ENCODE results near the gene NOX3. TPM values are rescaled to one million over a fixed set of nuclear protein-coding genes. Genes with fewer than 3 reads are reported as not detected.

Gene NOX3
- polyA plus RNA-seq, 1 donor from 2014 or later = 0.11 TPM

DNA sequence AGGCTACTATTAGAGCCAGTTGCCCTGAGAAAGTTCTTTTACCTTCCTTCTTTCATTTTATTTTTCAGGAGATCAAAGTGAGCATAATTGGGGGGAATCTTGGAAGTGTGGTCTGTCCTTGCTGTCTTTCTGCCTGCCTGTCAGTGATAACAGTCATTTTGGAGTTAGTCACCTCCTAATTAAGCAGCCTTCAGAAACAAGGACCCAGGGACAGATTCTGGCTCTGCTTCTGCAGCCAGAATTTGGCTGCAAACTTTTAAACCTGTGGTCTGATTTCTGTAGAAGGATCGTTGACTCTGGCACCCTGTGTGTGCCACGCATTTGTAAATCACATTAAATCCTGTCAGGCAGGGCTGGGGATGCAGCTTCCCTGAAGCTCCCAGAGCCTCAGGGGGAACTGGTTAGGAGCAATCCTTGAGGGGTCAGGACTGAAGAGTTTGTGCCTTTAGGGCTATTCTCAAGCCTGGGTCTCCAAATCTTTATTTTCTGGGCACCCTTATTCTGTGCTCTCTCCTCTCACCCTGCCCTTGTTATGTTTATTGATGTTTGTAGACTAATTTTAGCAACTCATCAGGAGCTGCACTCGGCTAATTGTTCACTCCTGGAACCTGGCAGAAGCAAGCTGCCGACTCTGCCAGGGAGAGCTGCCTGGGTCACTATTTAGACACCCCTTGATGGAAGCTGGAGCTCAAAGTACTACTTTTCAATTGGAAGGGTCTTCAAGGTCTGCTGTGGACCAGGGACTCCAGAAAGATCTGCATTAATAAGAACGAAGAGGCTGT is 6.8 kb downstream of the NOX3 start:
- no peaks in the 10 kb centered on the region for H4K20me1 ChIP-seq (ENCODE audit: insufficient read depth)
- H3K4me3 ChIP-seq (ENCODE audit: low read length) = no peak overlapping the region
- TF ChIP-seq, protein P1, sequence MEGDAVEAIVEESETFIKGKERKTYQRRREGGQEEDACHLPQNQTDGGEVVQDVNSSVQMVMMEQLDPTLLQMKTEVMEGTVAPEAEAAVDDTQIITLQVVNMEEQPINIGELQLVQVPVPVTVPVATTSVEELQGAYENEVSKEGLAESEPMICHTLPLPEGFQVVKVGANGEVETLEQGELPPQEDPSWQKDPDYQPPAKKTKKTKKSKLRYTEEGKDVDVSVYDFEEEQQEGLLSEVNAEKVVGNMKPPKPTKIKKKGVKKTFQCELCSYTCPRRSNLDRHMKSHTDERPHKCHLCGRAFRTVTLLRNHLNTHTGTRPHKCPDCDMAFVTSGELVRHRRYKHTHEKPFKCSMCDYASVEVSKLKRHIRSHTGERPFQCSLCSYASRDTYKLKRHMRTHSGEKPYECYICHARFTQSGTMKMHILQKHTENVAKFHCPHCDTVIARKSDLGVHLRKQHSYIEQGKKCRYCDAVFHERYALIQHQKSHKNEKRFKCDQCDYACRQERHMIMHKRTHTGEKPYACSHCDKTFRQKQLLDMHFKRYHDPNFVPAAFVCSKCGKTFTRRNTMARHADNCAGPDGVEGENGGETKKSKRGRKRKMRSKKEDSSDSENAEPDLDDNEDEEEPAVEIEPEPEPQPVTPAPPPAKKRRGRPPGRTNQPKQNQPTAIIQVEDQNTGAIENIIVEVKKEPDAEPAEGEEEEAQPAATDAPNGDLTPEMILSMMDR (IDR thresholded peaks at IDR 0.05; ENCODE audit: poor library complexity, severe bottlenecking) = no peak
- no peak for TF ChIP-seq EZH2 (IDR thresholded peaks at IDR 0.05; ENCODE audit: borderline replicate concordance, insufficient read depth, low read length, poor library complexity, severe bottlenecking)
- no peak for TF ChIP-seq SMC3 (conservative IDR thresholded peaks at IDR 0.05; ENCODE audit: poor library complexity)
- no peak for TF ChIP-seq POLR2AphosphoS5 (IDR thresholded peaks at IDR 0.05)
- no peaks in the 10 kb centered on the region for H3K9me3 ChIP-seq (ENCODE audit: low read length)
- H2AFZ ChIP-seq (ENCODE audit: low read depth, low read length) = no peak overlapping the region
- no peak overlapping the region for H3K27ac ChIP-seq (ENCODE audit: low read length)
- no peaks in the 10 kb centered on the region for H3K27me3 ChIP-seq (ENCODE audit: insufficient read depth, low read depth, low read length)
- no peak overlapping the region for H3K9ac ChIP-seq (ENCODE audit: low read length)
- H3K79me2 ChIP-seq (replicated peaks; ENCODE audit: insufficient read depth, low read length) = no peaks in the 10 kb centered on the region
- H3K4me2 ChIP-seq (ENCODE audit: low read length) = no peak overlapping the region
- no peaks in the 10 kb centered on the region for H3K36me3 ChIP-seq (ENCODE audit: insufficient read depth, low read length)
- H3F3A ChIP-seq (ENCODE audit: insufficient read depth, low read length, poor library complexity, severe bottlenecking) = no peaks in the 10 kb centered on the region
- H3K9me2 ChIP-seq (ENCODE audit: insufficient read depth, low read length) = no peaks in the 10 kb centered on the region

DNA sequence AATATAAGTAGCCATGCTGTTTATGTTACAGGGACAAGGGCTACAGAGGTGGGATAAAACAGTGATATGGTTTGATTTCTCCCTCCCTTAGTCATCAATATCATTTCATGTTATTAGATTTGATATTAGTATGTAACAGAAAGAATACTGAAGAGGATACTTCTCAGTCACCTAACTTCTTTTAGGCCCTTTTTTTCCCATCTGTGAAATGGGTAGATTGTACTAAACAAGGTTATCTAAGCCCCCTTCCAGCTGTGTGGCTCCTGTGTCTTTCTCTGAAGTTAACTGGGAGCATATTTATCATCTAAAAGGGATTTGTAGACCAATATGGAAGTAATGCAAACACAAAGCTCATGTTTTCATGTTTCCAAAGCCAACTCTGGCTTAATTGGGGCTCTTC is 7.7 kb downstream of the NOX3 start:
- H3K4me2 ChIP-seq (ENCODE audit: low read length) = no peak overlapping the region
- H4K20me1 ChIP-seq (ENCODE audit: insufficient read depth) = no peaks in the 10 kb centered on the region
- H3K4me3 ChIP-seq (ENCODE audit: low read length) = no peak overlapping the region
- H3K9ac ChIP-seq (ENCODE audit: low read length) = no peak overlapping the region
- no peaks in the 10 kb centered on the region for H3K79me2 ChIP-seq (replicated peaks; ENCODE audit: insufficient read depth, low read length)
- H3K9me3 ChIP-seq (ENCODE audit: low read length) = no peaks in the 10 kb centered on the region
- H2AFZ ChIP-seq (ENCODE audit: low read depth, low read length) = no peak overlapping the region
- H3K27ac ChIP-seq (ENCODE audit: low read length) = no peak overlapping the region
- no peaks in the 10 kb centered on the region for H3K36me3 ChIP-seq (ENCODE audit: insufficient read depth, low read length)
- TF ChIP-seq POLR2AphosphoS5 (IDR thresholded peaks at IDR 0.05) (no peak), EP300 (conservative IDR thresholded peaks at IDR 0.05; ENCODE audit: poor library complexity, severe bottlenecking) (no peak), MXI1 (conservative IDR thresholded peaks at IDR 0.05; ENCODE audit: poor library complexity, severe bottlenecking) (no peak), EZH2 (IDR thresholded peaks at IDR 0.05; ENCODE audit: borderline replicate concordance, insufficient read depth, low read length, poor library complexity, severe bottlenecking) (no peak), RAD21 (conservative IDR thresholded peaks at IDR 0.05) (no peak), TAF1 (IDR thresholded peaks at IDR 0.05; ENCODE audit: low read depth) (no peak), SMC3 (conservative IDR thresholded peaks at IDR 0.05; ENCODE audit: poor library complexity) (no peak)
- TF ChIP-seq, protein P2, sequence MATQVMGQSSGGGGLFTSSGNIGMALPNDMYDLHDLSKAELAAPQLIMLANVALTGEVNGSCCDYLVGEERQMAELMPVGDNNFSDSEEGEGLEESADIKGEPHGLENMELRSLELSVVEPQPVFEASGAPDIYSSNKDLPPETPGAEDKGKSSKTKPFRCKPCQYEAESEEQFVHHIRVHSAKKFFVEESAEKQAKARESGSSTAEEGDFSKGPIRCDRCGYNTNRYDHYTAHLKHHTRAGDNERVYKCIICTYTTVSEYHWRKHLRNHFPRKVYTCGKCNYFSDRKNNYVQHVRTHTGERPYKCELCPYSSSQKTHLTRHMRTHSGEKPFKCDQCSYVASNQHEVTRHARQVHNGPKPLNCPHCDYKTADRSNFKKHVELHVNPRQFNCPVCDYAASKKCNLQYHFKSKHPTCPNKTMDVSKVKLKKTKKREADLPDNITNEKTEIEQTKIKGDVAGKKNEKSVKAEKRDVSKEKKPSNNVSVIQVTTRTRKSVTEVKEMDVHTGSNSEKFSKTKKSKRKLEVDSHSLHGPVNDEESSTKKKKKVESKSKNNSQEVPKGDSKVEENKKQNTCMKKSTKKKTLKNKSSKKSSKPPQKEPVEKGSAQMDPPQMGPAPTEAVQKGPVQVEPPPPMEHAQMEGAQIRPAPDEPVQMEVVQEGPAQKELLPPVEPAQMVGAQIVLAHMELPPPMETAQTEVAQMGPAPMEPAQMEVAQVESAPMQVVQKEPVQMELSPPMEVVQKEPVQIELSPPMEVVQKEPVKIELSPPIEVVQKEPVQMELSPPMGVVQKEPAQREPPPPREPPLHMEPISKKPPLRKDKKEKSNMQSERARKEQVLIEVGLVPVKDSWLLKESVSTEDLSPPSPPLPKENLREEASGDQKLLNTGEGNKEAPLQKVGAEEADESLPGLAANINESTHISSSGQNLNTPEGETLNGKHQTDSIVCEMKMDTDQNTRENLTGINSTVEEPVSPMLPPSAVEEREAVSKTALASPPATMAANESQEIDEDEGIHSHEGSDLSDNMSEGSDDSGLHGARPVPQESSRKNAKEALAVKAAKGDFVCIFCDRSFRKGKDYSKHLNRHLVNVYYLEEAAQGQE (IDR thresholded peaks at IDR 0.05; ENCODE audit: borderline replicate concordance) = no peak
- TF ChIP-seq, protein P1 (IDR thresholded peaks at IDR 0.05; ENCODE audit: poor library complexity, severe bottlenecking) = no peak
- H3K27me3 ChIP-seq (ENCODE audit: insufficient read depth, low read depth, low read length) = no peaks in the 10 kb centered on the region
- no peaks in the 10 kb centered on the region for H3F3A ChIP-seq (ENCODE audit: insufficient read depth, low read length, poor library complexity, severe bottlenecking)
- H3K9me2 ChIP-seq (ENCODE audit: insufficient read depth, low read length) = no peaks in the 10 kb centered on the region

Data from neural cell (in vitro differentiated cells).